Rectal smooth muscle tissue (tissue), 1 donor: ENCODE measurements around the gene ITGA7.

ENCODE experiments used
- H3K27ac ChIP-seq: one replicate; pipeline ENCODE4 v1.7.0; 2013; ENCODE audit warnings: low read depth, low read length, inconsistent platforms
- H3K27me3 ChIP-seq: one replicate; pipeline ENCODE4 v1.7.0; 2013; ENCODE audit warnings: low read length; ENCODE audit not compliant: control insufficient read depth, insufficient read depth
- H3K36me3 ChIP-seq: one replicate; pipeline ENCODE4 v1.7.0; 2013; ENCODE audit warnings: low read length; ENCODE audit not compliant: control insufficient read depth, insufficient read depth
- H3K4me1 ChIP-seq: one replicate; pipeline ENCODE4 v1.7.0; 2013; ENCODE audit warnings: low read length; ENCODE audit not compliant: control insufficient read depth, insufficient read depth
- H3K4me3 ChIP-seq: one replicate; pipeline ENCODE4 v1.7.0; 2013; ENCODE audit warnings: low read length
- H3K9ac ChIP-seq: one replicate; pipeline ENCODE4 v1.7.0; 2013; ENCODE audit warnings: low read length

Gene ITGA7

DNA sequence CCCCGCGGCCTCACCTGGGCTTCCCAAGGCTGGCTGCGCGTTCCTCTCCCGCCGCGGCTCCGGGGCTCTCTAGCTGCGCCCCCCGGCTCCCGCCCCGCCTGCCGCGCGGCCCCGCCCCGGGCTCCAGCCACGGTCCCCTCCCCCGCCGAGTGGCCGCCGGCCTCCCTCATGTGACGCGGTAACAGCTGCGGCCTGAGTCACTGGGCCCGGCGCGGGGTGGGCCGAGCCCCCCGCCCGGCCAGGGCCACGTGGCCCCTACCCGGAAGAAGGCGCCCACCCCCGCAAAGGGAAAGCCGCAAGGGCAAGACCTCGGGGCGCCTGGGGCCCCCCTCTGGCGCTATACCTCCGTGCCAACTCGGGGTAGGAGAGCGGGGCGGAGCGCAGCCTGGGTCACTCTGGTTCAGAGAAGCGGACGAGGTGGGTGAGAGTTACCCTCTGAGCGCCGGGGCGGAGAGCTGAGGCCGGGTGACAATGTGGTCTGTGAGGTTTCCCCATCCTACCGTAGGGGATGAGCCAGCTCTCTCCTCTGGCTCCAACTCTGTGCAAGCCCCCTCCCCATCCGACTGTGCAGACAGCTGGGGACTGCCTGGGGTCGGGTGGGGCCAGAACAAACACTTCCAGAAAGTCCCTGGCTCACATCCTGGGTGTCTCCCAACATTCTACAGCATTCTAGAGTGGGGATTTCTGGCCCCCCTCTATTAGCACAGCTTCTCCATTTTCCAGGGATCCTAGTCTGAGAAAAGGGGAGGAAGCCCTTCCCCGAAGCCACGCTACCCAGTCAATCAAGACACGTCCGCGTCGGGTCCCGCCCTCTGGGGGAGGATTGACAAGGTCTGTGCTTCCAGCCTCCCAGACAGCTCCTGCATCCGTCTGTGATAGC lies 21.5 kb upstream of the ITGA7 start, which contains the start of gene CD63:
TSS of gene CD63 (minus strand) at position 71 of the 880 bp plus-strand sequence. CDS start 668 bp downstream, outside the sequence.
- Histone ChIP-seq H3K4me3 (peak within 1 kb of the TSS; percentile 96), H3K9ac (peak within 1 kb of the TSS; percentile 85), H3K27ac (peak within 1 kb of the TSS; percentile 98), H3K4me1 (peaks cover 20% of the 10 kb centered on the region), H3K27me3 (no peaks in the 10 kb centered on the region), H3K36me3 (peaks cover 20% of the 10 kb centered on the region)

DNA sequence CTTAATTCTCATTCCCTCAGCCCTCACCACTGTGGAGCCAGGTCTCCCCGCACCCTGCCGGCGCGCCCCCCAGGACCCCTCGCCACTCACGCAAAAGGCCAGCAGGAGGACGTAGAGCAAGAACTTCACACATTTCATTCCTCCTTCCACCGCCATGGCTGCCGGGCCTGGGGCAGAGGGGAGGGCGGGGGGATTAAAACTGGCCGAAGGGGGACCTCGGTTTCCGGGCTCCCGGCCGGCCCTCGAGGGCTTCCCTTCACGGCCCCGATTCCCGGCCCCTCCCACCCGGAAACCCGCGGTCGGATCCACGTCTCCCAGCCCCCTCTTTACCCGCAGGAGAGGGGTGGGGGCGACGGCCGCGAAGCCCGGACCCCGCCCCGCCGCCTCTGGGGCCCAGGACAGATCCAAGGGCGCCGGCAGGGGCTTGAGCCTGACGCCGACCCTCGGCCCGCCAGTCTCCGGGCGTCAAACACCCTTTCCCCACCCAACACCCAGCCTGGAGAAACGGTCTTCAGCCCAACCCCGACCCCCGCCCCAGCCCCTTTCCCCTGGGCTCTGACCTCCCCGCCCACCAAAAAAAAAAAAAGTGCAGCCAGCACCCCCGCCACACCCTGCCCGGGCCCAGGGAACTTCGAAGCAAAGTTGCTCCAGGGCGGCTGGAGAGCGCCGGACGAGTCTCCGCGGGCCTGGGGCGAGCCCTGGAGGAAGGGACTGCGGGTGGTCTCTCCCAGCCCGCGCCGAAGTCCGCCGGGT lies 20.7 kb upstream of the ITGA7 start:
- H3K27me3 ChIP-seq, result no peaks in the 10 kb centered on the region
- peak overlapping the region; percentile 98 for H3K27ac ChIP-seq
- H3K9ac ChIP-seq, result peak overlapping the region; percentile 85

DNA sequence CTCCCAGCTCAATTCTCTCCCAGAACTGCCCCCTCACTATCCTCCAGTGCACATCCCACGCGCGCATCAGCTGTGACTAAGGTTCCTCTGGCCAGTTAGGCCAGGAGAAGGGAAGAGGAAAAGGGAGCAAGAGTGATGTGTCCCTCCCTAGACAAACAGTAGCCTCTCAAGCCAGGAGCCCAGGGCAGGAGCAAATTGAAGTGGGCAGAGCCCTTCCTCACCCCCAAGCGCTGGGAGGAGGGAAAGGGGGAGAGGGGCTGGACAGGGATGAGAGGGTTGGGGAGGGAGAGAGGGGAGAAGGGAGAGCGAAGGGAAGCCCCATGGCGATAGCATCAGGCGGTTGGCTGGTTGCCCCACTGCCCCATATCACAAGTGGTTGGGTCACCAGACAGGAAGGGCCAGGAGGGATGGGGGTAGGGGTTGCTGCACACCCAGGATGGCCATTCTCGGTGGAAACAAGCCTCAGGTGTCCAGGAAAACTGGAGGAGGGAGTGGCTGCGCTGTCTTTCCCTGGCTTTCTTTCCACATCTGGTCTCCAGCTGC lies 20.0 kb upstream of the ITGA7 start:
- Histone ChIP-seq H3K4me1 (peaks cover 26% of the 10 kb centered on the region), H3K36me3 (peaks cover 24% of the 10 kb centered on the region), H3K4me3 (peak overlapping the region; percentile 96), H3K27ac (peak overlapping the region; percentile 98), H3K27me3 (no peaks in the 10 kb centered on the region), H3K9ac (peak overlapping the region; percentile 12)

More for the DNA sequence above, 20.7 kb upstream of the ITGA7 start:
- Histone ChIP-seq H3K36me3 (peaks cover 24% of the 10 kb centered on the region), H3K4me3 (peak overlapping the region; percentile 96), H3K4me1 (peaks cover 26% of the 10 kb centered on the region)

DNA sequence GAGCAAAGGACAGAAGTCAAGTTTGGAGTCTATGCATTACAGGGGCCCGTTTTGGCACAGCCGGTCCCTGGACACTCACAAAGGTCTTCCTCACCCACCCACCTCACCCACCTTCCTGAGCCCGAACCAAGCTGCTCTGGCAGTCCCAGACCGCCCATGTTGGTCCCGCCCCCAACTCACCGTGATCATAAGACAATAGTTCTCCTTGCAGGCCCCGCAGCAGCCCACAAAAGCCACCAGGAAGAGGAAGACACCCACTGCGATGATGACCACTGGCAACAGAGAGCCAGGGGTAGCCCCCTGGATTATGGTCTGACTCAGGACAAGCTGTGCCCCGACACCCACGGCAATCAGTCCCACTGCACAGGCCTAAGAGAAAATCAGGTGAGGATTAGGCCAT lies 19.3 kb upstream of the ITGA7 start:
- Histone ChIP-seq H3K27ac (peak overlapping the region; percentile 98), H3K4me1 (peaks cover 26% of the 10 kb centered on the region), H3K9ac (no peak overlapping the region), H3K4me3 (peak overlapping the region; percentile 96), H3K36me3 (peaks cover 24% of the 10 kb centered on the region), H3K27me3 (no peaks in the 10 kb centered on the region)

DNA sequence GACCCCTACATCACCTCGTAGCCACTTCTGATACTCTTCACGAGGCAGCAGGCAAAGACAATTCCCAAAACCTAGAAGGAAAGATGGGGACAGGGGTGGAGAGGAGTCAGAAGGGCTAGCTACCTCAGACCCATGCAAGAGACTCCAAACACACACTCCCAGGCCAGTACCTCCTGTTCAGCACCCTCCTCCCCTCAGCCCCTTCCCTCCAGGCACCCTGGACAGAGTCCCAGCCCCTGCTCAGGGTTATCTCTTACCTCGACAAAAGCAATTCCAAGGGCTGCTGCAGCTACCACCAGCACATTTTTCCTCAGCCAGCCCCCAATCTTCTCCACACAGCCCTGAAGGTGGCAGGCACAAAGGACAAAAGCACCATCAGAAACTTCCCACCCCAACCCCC lies 17.9 kb upstream of the ITGA7 start:
- H3K9ac ChIP-seq, result no peak overlapping the region
- peaks cover 24% of the 10 kb centered on the region for H3K36me3 ChIP-seq
- H3K4me3 ChIP-seq, result no peak overlapping the region
- H3K27me3 ChIP-seq, result no peaks in the 10 kb centered on the region
- peaks cover 29% of the 10 kb centered on the region for H3K4me1 ChIP-seq
- H3K27ac ChIP-seq, result peak overlapping the region; percentile 51

DNA sequence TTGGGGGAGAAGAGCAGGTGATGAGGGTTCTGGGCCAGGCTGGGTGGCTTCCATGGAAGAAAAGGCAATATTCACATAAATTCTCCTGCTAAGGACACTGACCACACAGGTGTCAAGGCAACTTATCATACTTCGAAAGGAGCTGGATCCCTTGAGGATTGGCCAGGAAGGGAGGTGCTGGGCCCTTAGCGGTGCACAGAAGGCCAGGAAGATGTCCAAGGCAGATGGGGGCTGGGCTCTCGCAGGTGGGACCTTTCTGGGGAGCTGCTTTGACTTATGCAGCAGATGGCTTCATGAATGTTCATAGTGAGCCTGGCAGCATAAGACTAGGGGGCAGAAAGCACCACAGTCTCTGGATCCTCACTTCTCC lies 17.2 kb upstream of the ITGA7 start:
- Histone ChIP-seq H3K4me1 (peaks cover 36% of the 10 kb centered on the region), H3K36me3 (peaks cover 24% of the 10 kb centered on the region), H3K9ac (no peak overlapping the region), H3K27me3 (no peaks in the 10 kb centered on the region), H3K4me3 (no peak overlapping the region), H3K27ac (peak overlapping the region; percentile 48)

DNA sequence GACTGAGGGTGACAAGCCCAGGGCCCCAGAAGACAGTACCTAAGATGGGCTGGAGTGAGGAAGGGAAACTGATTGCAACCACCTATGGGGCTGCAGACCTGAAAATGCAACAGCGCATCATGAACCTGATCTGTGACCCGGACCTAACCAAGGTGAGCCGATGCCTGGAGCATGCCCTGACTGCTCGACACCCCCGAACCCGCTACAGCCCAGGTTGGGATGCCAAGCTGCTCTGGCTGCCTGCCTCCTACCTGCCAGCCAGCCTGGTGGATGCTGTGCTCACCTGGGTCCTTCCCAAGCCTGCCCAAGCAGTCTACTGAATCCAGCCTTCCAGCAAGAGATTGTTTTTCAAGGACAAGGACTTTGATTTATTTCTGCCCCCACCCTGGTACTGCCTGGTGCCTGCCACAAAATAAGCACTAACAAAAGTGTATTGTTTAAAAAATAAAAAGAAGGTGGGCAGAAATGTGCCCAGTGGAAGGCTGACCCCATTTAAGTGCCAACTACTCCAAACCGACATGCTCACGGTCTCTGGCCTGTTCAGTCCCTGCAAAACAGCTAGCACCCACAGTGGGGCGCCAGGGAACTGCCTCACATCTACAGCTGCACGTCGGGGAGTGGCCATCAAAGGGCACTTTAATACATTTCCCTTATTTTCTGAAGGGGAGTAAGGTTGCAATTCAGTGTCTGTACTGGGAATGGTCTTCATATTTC lies 16.7 kb upstream of the ITGA7 start:
- Histone ChIP-seq H3K27ac (peak overlapping the region; percentile 63), H3K36me3 (peaks cover 24% of the 10 kb centered on the region)

DNA sequence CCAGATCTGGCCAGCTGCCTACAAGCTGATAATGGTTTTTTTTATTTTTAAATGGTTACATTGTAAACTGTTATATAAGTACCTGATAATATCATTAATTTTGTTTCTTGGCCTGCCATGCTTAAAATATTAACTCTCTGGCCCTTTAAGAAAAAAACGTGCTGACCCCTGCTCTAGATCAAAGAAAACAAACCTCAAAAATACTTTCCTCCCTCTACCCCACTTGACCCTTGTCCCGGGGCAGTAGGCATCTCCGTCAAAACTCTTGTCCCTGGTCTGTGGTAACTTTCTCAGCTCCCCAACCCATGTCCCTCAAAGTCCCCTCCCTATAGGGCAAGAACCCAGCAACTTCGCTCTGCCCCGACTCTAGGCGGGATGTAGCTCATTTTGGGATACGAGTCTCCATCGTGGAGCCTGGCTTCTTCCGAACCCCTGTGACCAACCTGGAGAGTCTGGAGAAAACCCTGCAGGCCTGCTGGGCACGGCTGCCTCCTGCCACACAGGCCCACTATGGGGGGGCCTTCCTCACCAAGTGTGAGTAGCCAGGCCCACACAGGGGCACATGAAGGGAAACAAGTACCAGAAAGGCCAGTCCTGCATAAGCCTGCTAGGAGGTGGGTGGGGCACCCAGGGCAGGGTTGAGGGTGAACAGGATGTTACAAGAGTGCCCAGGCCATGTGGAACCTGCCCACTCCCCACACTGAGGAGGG lies 16.0 kb upstream of the ITGA7 start:
- Histone ChIP-seq H3K9ac (no peak overlapping the region), H3K27ac (peak overlapping the region; percentile 63), H3K4me3 (no peak overlapping the region), H3K36me3 (peaks cover 24% of the 10 kb centered on the region), H3K4me1 (peaks cover 48% of the 10 kb centered on the region), H3K27me3 (no peaks in the 10 kb centered on the region)

More for the DNA sequence above, 16.7 kb upstream of the ITGA7 start:
- H3K4me1 ChIP-seq, result peaks cover 41% of the 10 kb centered on the region
- H3K27me3 ChIP-seq, result no peaks in the 10 kb centered on the region
- no peak overlapping the region for H3K9ac ChIP-seq
- H3K4me3 ChIP-seq, result no peak overlapping the region

DNA sequence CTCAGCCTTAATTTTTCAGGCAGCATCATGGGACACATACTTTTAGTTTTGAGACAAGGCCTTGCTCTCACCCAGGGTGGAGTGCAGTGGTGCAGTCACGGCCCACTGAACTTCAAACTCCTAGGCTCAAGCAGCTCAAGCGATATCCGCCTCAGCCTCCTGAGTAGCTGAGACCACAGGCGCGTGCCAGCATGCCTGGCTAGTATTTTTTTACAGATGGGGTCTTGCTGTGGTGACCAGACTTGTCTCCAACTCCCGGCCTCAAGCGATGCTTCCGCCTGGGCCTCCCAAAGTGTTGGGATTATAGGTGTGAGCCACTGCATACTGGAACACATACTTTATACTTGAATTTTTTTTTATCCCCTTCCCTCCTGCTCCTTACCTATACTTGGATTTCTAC lies 15.2 kb upstream of the ITGA7 start:
- Histone ChIP-seq H3K9ac (no peak overlapping the region), H3K27ac (no peak overlapping the region), H3K27me3 (no peaks in the 10 kb centered on the region), H3K4me3 (no peak overlapping the region), H3K4me1 (peaks cover 54% of the 10 kb centered on the region), H3K36me3 (peaks cover 24% of the 10 kb centered on the region)

DNA sequence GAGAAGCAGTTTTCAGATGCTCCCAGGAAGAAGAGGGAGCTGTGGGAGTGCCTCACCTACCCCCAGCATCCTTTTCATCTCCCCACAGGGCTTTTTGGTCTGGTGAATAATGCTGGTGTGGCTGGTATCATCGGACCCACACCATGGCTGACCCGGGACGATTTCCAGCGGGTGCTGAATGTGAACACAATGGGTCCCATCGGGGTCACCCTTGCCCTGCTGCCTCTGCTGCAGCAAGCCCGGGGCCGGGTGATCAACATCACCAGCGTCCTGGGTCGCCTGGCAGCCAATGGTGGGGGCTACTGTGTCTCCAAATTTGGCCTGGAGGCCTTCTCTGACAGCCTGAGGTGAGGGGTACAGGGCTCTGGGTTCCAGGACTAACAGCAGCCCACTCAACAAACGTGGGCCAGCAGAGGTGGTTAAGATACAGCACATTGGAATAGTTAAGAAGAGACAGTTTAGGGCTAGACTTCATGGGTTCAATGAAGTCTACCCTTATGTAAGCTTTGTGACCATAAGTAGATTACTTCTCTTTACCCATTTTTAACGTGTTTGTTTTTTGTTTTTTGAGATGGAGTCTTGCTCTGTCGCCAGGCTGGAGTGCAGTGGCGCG lies 14.0 kb upstream of the ITGA7 start:
- H3K4me1 ChIP-seq, result peaks cover 56% of the 10 kb centered on the region
- H3K36me3 ChIP-seq, result peaks cover 19% of the 10 kb centered on the region
- peak overlapping the region; percentile 96 for H3K27ac ChIP-seq
- H3K4me3 ChIP-seq, result peak overlapping the region; percentile 20
- no peak overlapping the region for H3K9ac ChIP-seq
- H3K27me3 ChIP-seq, result no peaks in the 10 kb centered on the region

DNA sequence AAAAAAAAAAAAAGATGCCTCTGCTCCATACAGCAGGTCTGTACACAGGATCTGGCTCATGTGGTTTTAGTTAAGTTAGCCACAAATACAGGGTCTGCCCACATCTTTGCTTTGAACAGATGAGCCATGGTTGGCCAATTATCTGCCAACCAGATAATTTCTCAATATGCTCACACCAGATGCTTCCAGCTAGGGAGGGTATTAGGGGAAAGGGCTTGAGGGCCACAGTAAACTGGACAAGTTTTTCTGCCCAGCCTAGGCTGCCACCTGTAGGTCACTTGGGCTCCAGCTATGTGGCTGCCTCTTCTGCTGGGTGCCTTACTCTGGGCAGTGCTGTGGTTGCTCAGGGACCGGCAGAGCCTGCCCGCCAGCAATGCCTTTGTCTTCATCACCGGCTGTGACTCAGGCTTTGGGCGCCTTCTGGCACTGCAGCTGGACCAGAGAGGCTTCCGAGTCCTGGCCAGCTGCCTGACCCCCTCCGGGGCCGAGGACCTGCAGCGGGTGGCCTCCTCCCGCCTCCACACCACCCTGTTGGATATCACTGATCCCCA lies 13.3 kb upstream of the ITGA7 start:
- Histone ChIP-seq H3K9ac (no peak overlapping the region), H3K27me3 (no peaks in the 10 kb centered on the region), H3K27ac (peak overlapping the region; percentile 96), H3K4me3 (peak overlapping the region; percentile 45), H3K36me3 (peaks cover 15% of the 10 kb centered on the region), H3K4me1 (peaks cover 55% of the 10 kb centered on the region)
